Measurements from ENCODE around the gene ADD1. TPM values are rescaled to one million over a fixed set of nuclear protein-coding genes. Genes with fewer than 3 reads are reported as not detected.
"Not testable (repeated sequence)": the region's sequence is repeated elsewhere in the genome, so short reads cannot be mapped to it uniquely, and the experiment has no call there.

The ADD1 gene
- total RNA-seq, 4 donors from 2014 or later: 270 to 449 (median 327) TPM

DNA sequence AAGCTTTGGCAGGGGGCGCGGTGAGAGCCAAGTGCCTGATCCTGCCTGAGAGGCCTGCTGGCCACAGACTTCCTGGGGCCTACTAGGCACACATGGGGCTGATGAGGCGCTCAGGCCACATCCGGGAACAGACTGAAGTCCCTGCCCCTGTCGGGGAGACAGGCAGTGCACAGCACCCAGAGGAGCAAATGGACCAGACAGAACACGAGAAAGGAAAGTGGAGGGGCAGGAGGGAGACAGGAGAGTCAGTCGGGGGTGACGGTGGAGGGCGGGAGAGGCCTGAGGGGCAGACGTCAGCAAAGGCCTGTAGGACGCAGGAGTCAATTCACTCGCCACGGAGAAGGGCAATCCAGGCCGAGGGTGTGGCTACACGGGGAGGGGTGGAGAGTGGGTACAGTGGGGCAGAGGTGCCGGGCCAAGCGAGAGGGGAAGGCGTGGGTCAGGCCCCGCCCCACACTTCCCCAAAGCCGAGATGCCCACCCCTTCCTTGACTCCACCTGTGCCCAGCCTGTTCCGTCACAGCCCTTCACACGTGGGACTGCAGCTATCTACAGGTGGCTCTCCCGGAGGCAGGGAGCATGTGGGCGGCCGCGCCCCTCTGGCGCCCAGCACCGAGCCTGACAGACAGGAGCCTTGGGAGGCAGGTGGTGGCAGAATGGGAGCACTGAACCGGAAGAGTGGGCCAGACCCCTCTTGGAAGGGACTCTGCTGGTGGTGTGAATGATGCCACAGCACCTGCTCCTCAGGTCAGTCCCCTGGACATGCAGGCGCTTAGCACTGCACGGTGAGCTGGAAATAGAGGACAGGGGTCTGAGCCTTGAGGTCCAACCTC lies 99.1 kb downstream of the ADD1 start:
- Histone ChIP-seq H3K4me1 (peaks cover 0 to 3% (median 0%) of the 10 kb centered on the region in 4 donors), H3K27ac (no peak overlapping the region), H3K27me3 (no peaks in the 10 kb centered on the region), H3K9me3 (no peaks in the 10 kb centered on the region), H3K36me3 (peaks cover 4 to 99% (median 33%) of the 10 kb centered on the region in 3 donors), H3K4me3 (no peak overlapping the region)
- TF ChIP-seq, protein P1, sequence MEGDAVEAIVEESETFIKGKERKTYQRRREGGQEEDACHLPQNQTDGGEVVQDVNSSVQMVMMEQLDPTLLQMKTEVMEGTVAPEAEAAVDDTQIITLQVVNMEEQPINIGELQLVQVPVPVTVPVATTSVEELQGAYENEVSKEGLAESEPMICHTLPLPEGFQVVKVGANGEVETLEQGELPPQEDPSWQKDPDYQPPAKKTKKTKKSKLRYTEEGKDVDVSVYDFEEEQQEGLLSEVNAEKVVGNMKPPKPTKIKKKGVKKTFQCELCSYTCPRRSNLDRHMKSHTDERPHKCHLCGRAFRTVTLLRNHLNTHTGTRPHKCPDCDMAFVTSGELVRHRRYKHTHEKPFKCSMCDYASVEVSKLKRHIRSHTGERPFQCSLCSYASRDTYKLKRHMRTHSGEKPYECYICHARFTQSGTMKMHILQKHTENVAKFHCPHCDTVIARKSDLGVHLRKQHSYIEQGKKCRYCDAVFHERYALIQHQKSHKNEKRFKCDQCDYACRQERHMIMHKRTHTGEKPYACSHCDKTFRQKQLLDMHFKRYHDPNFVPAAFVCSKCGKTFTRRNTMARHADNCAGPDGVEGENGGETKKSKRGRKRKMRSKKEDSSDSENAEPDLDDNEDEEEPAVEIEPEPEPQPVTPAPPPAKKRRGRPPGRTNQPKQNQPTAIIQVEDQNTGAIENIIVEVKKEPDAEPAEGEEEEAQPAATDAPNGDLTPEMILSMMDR (IDR thresholded peaks at IDR 0.05): no peak
- TF ChIP-seq EP300 (IDR thresholded peaks at IDR 0.05) (no peak), POLR2A (IDR thresholded peaks at IDR 0.05) (no peak)
- WGBS, 2 donors: 76 to 77% methylated on average over 29 to 31 of the region's 31 CpGs
- DNase-seq (ENCODE audit: low spot score in 2 of 2): no peak

DNA sequence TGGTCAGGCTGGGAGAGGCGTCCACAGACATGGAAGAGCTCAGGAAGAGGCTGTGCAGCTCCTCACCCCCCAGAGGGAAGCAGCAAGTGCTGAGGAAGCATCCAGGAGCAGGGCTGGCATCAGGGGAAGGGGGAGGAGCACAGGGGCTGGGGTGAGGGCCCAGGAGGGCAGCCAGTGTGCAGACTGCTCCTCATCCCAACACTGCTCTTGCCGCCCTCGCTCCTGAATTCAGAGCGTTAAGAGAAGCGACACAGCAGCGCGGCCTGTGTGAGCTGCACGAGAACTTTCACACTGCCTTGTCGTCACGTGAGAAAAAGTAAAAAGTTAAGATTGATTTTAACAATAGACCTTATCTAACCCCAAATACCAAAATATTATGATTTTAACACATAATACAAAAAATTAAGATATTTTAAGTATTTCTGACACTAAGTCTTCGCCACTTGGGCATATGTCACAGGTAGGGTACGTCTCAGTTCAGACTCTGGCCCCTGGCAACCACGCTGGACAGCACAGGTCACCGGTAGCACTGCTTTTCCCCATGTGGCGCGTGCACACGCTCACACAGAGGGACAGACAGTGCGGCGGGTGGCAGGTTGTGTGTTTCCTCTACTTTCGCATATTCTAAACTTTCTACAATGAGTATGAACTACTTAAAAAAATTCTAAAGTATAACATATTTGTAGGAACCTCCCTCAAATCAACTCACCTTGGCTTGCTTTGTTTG lies 99.9 kb downstream of the ADD1 start:
- H3K4me3 ChIP-seq: no peak overlapping the region
- no peak overlapping the region for H3K27ac ChIP-seq
- TF ChIP-seq EP300 (IDR thresholded peaks at IDR 0.05) (no peak), POLR2A (IDR thresholded peaks at IDR 0.05) (no peak)
- TF ChIP-seq, protein P1 (IDR thresholded peaks at IDR 0.05): no peak
- no peaks in the 10 kb centered on the region for H3K27me3 ChIP-seq
- H3K4me1 ChIP-seq: peaks cover 0 to 3% (median 0%) of the 10 kb centered on the region in 4 donors
- no peak for DNase-seq (ENCODE audit: low spot score in 2 of 2)
- H3K36me3 ChIP-seq: peaks cover 4 to 99% (median 39%) of the 10 kb centered on the region in 3 donors
- 94% methylated on average over 20 of the region's 20 CpGs for WGBS, 2 donors
- no peaks in the 10 kb centered on the region for H3K9me3 ChIP-seq

DNA sequence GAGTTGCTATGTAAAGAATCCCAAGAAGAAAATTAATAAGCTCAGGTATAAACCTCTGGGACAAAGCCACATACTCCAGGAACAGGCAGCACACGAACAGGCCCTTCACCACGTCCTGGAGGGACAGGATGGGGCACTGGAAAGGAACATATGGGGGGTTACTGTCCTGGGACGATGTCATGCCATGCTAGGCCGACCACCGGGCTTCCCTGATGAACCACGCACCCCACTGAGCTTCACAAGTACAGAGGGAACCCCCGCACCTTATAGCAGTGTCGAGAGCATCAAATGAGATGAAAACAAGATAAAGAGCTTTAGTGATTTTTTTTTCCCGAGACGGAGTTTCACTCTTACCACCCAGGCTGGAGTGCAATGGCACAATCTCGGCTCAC lies 100.4 kb downstream of the ADD1 start:
- peaks cover 0 to 3% (median 0%) of the 10 kb centered on the region in 4 donors for H3K4me1 ChIP-seq
- no peaks in the 10 kb centered on the region for H3K27me3 ChIP-seq
- H3K9me3 ChIP-seq: no peaks in the 10 kb centered on the region
- TF ChIP-seq EP300 (IDR thresholded peaks at IDR 0.05) (no peak), POLR2A (IDR thresholded peaks at IDR 0.05) (no peak)
- TF ChIP-seq, protein P1 (IDR thresholded peaks at IDR 0.05): no peak
- peaks cover 4 to 99% (median 37%) of the 10 kb centered on the region in 3 donors for H3K36me3 ChIP-seq
- 87 to 88% methylated on average over 11 of the region's 11 CpGs for WGBS, 2 donors
- DNase-seq (ENCODE audit: low spot score in 2 of 2): no peak
- H3K27ac ChIP-seq: no peak overlapping the region
- no peak overlapping the region for H3K4me3 ChIP-seq

DNA sequence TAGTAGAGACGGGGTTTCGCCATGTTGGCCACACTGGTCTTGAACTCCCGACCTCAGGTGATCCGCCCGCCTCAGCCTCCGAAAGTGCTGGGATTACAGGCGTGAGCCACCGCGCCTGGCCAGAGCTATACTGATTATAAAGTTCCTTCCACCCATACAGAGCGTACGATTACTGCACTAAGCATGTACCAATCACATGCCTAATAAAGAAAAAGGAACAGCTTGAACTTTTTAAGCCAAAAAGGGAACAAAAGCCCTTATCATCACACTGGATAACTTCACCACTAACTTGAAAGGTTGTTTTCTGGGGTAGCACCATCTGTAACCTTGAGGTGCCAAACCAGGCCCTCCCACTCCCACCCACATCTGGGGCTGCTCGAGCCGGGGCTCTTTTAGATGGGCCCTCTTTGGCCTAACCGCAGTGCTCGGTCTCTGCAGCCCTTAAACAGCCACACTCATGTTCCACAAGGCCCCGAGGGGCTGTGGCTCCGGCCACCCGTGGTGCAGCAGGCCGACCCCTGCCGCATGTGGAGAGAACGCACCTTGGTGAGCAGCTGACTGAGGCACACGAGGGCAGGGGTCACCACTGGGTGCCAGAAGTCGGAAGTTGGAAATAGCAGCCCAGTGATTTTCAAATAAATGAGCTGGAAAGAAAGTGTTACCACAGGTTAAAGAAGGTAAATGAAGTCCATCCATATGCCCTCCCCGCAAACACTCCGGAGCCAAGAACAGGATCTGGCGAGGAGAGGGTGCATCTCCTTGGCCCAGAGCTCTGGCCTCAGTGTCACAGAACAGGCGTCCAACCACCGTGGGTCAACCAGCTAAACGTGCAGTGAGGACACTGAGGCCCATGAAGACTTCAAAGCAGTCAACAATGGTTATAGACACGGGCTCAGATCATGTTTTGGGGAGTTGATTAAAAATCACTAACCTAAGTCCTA lies 101.2 kb downstream of the ADD1 start:
- Histone ChIP-seq H3K4me1 (peaks cover 0 to 3% (median 0%) of the 10 kb centered on the region in 4 donors), H3K36me3 (peaks cover 4 to 99% (median 29%) of the 10 kb centered on the region in 3 donors), H3K27me3 (no peaks in the 10 kb centered on the region), H3K9me3 (no peaks in the 10 kb centered on the region), H3K4me3 (no peak overlapping the region), H3K27ac (no peak overlapping the region)
- no peak for TF ChIP-seq EP300 (IDR thresholded peaks at IDR 0.05)
- TF ChIP-seq, protein P1 (IDR thresholded peaks at IDR 0.05): no peak
- no peak for TF ChIP-seq POLR2A (IDR thresholded peaks at IDR 0.05)
- no peak for DNase-seq (ENCODE audit: low spot score in 2 of 2)
- WGBS, 2 donors: 82 to 87% methylated on average over 30 of the region's 30 CpGs

DNA sequence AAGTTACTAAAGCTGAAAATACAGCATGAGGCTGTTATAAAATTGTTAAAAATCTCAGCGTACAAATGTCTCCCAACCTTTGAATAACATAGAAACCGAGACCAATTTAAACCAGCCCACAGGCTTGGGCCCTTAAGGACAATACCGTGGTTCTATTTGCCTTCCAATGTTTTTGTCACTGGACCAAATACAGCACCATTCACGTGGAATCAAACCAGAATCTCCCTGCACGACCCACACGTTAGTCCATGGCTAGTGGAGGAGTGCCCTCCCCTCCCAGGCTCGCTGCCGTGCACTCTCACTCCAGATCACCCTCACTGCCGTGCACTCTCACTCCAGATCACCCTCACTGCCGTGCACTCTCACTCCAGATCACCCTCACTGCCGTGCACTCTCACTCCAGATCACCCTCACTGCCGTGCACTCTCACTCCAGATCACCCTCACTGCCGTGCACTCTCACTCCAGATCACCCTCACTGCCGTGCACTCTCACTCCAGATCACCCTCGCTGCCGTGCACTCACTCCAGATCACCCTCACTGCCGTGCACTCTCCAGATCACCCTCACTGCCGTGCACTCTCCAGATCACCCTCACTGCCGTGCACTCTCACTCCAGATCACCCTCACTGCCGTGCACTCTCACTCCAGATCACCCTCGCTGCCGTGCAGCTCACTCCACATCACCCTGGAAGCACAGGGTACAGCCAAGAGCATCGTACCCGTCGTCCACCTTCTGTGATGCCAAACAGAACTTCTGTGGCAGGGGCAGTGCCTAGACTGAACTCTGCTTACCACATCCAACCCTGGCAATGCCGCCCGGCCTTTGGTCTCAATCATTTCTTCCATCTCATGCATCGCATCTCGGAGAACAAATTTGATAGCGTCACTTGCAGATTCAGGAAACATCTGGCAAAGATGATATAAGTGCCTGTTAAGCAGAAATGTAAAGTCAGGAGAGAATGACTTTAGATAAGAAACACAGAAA lies 102.3 kb downstream of the ADD1 start:
- not testable (repeated sequence) for H3K4me1 ChIP-seq; H3K9me3 ChIP-seq; H3K27ac ChIP-seq; DNase-seq (ENCODE audit: low spot score in 2 of 2); H3K4me3 ChIP-seq; H3K27me3 ChIP-seq
- H3K36me3 ChIP-seq: peaks cover 4 to 99% (median 28%) of the 10 kb centered on the region in 3 donors
- 83 to 88% methylated on average over 27 of the region's 30 CpGs for WGBS, 2 donors

Data from tibial nerve (tissue), 4 donors.